ENCODE results near the gene KRTAP9-1.
"Not testable (repeated sequence)": the region's sequence is repeated elsewhere in the genome, so short reads cannot be mapped to it uniquely, and the experiment has no call there.

KRTAP9-1 gene

GRCh38 chr17:41185001-41185400 lies 4.7 kb upstream of the KRTAP9-1 start:
- Histone ChIP-seq H3K36me3 (ENCODE audit: control insufficient read depth, insufficient read depth, low read length) (no peaks in the 10 kb centered on the region), H3K27me3 (ENCODE audit: control insufficient read depth, insufficient read depth, low read length) (no peaks in the 10 kb centered on the region), H3K9me3 (ENCODE audit: control insufficient read depth, insufficient read depth, low read length) (no peaks in the 10 kb centered on the region), H3K4me3 (ENCODE audit: low read depth, low read length) (no peak overlapping the region), H3K9ac (ENCODE audit: low read depth, low read length) (no peak overlapping the region), H3K4me1 (ENCODE audit: control insufficient read depth, insufficient read depth, low read length) (no peaks in the 10 kb centered on the region)

DNA sequence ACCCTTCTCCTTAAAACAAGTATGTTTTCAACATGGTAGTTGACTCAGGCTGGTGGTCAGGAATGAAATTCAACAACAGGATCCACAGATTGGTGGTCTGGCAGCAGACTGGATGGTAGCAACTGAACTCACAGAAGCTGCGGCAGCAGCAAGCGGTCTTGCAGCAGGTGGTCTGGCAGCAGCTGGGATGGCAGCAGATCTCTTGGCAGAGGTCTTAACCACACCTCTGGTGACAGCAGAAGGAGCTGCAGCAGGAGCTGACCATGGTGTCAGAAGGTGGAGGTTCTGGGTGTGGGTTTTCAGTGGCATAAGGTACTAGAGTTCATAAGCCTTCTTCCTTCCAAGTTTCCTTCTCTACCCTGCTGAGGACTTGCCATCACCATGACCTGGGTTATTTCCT lies 2.8 kb upstream of the KRTAP9-1 start:
- Histone ChIP-seq H3K4me1 (ENCODE audit: control insufficient read depth, insufficient read depth, low read length) (no peaks in the 10 kb centered on the region), H3K9ac (ENCODE audit: low read depth, low read length) (no peak overlapping the region), H3K4me3 (ENCODE audit: low read depth, low read length) (no peak overlapping the region), H3K9me3 (ENCODE audit: control insufficient read depth, insufficient read depth, low read length) (no peaks in the 10 kb centered on the region), H3K36me3 (ENCODE audit: control insufficient read depth, insufficient read depth, low read length) (no peaks in the 10 kb centered on the region), H3K27me3 (ENCODE audit: control insufficient read depth, insufficient read depth, low read length) (no peaks in the 10 kb centered on the region)

DNA sequence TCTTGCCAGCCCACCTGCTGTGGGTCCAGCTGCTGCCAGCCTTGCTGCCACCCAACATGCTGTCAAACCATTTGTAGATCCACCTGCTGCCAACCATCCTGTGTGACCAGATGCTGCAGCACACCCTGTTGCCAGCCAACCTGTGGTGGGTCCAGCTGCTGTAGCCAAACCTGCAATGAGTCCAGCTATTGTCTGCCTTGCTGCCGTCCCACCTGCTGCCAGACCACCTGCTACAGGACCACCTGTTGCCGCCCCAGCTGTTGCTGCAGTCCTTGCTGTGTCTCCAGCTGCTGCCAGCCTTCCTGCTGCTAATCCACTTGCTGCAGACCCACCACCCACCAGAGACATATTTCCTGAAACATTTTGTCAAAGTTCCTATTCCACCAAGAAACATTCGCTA lies 641 bp downstream of the KRTAP9-1 start:
- Histone ChIP-seq H3K27me3 (ENCODE audit: control insufficient read depth, insufficient read depth, low read length) (no peaks in the 10 kb centered on the region), H3K9ac (ENCODE audit: low read depth, low read length) (no peak overlapping the region), H3K4me1 (ENCODE audit: control insufficient read depth, insufficient read depth, low read length) (no peaks in the 10 kb centered on the region), H3K36me3 (ENCODE audit: control insufficient read depth, insufficient read depth, low read length) (no peaks in the 10 kb centered on the region), H3K4me3 (ENCODE audit: low read depth, low read length) (no peak overlapping the region), H3K9me3 (ENCODE audit: control insufficient read depth, insufficient read depth, low read length) (no peaks in the 10 kb centered on the region)

DNA sequence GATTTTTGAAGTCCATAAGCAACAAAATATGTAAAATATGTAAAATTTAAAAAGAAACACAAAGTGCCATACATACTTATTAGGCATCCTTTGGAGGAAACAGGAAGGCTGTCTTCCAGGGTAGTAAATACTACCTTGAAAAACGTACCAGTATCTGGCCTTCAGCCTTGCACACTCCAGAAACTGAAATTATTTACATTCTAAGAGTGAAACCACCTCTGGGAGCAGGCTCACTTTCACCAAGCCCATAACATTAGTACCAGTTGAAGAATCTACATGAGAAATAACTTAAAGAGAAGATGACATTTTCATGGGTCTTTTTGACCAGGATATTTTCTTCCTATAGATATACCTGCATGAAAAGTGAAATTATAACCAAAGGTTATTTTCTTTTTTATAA lies 6.4 kb downstream of the KRTAP9-1 start:
- Histone ChIP-seq H3K9me3 (ENCODE audit: control insufficient read depth, insufficient read depth, low read length) (no peaks in the 10 kb centered on the region), H3K9ac (ENCODE audit: low read depth, low read length) (no peak overlapping the region), H3K4me3 (ENCODE audit: low read depth, low read length) (no peak overlapping the region), H3K27me3 (ENCODE audit: control insufficient read depth, insufficient read depth, low read length) (no peaks in the 10 kb centered on the region), H3K36me3 (ENCODE audit: control insufficient read depth, insufficient read depth, low read length) (no peaks in the 10 kb centered on the region), H3K4me1 (ENCODE audit: control insufficient read depth, insufficient read depth, low read length) (no peaks in the 10 kb centered on the region)

GRCh38 chr17:41199421-41200078 lies 9.9 kb downstream of the KRTAP9-1 start:
- no peaks in the 10 kb centered on the region for H3K27me3 ChIP-seq (ENCODE audit: control insufficient read depth, insufficient read depth, low read length)
- no peak overlapping the region for H3K4me3 ChIP-seq (ENCODE audit: low read depth, low read length)
- no peaks in the 10 kb centered on the region for H3K4me1 ChIP-seq (ENCODE audit: control insufficient read depth, insufficient read depth, low read length)
- H3K9ac ChIP-seq (ENCODE audit: low read depth, low read length) = no peak overlapping the region
- no peaks in the 10 kb centered on the region for H3K9me3 ChIP-seq (ENCODE audit: control insufficient read depth, insufficient read depth, low read length)
- H3K36me3 ChIP-seq (ENCODE audit: control insufficient read depth, insufficient read depth, low read length) = no peaks in the 10 kb centered on the region

- no peak overlapping the region for H3K4me3 ChIP-seq (ENCODE audit: low read depth, low read length)
- no peaks in the 10 kb centered on the region for H3K27me3 ChIP-seq (ENCODE audit: control insufficient read depth, insufficient read depth, low read length)
- peaks cover 5% of the 10 kb centered on the region for H3K9me3 ChIP-seq (ENCODE audit: control insufficient read depth, insufficient read depth, low read length)
- H3K9ac ChIP-seq (ENCODE audit: low read depth, low read length) = no peak overlapping the region
- H3K36me3 ChIP-seq (ENCODE audit: control insufficient read depth, insufficient read depth, low read length) = no peaks in the 10 kb centered on the region
- H3K4me1 ChIP-seq (ENCODE audit: control insufficient read depth, insufficient read depth, low read length) = no peaks in the 10 kb centered on the region
Observed at GRCh38 chr17:41211845-41212466, 22.3 kb downstream of the KRTAP9-1 start.

DNA sequence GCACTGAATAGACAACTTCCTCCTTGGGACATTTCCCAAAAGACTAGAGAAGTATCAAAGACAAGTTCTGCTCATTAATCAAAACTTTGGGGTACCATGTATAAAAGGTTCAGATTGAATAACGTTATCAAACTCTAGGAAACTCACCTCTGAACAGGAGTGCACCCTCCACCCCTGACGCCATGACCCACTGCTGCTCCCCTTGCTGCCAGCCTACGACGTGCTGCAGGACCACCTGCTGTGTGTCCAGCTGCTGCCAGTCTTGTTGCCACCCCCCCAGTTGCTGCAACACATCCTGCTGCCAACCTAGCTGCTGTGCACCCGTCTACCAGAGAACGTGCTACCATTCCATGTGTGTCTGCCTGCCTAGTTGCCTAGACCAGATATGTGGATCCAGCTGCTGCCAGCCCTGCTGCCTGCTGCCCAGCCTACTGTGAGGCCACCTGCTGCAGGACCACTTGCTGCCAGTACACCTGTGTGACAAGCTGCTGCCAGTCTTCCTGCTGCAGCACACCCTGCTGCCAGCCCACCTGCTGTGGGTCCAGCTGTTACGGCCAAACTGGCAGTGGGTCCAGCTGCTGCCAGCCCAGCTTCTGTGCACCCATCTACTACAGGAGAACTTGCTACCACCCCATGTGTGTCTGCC lies 23.0 kb downstream of the KRTAP9-1 start:
- Histone ChIP-seq H3K36me3 (ENCODE audit: control insufficient read depth, insufficient read depth, low read length) (no peaks in the 10 kb centered on the region), H3K27me3 (ENCODE audit: control insufficient read depth, insufficient read depth, low read length) (no peaks in the 10 kb centered on the region), H3K4me1 (ENCODE audit: control insufficient read depth, insufficient read depth, low read length) (no peaks in the 10 kb centered on the region), H3K9me3 (ENCODE audit: control insufficient read depth, insufficient read depth, low read length) (no peaks in the 10 kb centered on the region), H3K4me3 (ENCODE audit: low read depth, low read length) (no peak overlapping the region), H3K9ac (ENCODE audit: low read depth, low read length) (no peak overlapping the region)

GRCh38 chr17:41215681-41216080 lies 26.0 kb downstream of the KRTAP9-1 start:
- Histone ChIP-seq H3K9me3 (ENCODE audit: control insufficient read depth, insufficient read depth, low read length) (no peaks in the 10 kb centered on the region), H3K4me1 (ENCODE audit: control insufficient read depth, insufficient read depth, low read length) (no peaks in the 10 kb centered on the region), H3K4me3 (ENCODE audit: low read depth, low read length) (no peak overlapping the region), H3K36me3 (ENCODE audit: control insufficient read depth, insufficient read depth, low read length) (no peaks in the 10 kb centered on the region), H3K9ac (ENCODE audit: low read depth, low read length) (no peak overlapping the region), H3K27me3 (ENCODE audit: control insufficient read depth, insufficient read depth, low read length) (no peaks in the 10 kb centered on the region)

- Histone ChIP-seq H3K9ac (ENCODE audit: low read depth, low read length) (no peak overlapping the region), H3K36me3 (ENCODE audit: control insufficient read depth, insufficient read depth, low read length) (no peaks in the 10 kb centered on the region), H3K27me3 (ENCODE audit: control insufficient read depth, insufficient read depth, low read length) (no peaks in the 10 kb centered on the region), H3K4me1 (ENCODE audit: control insufficient read depth, insufficient read depth, low read length) (no peaks in the 10 kb centered on the region), H3K9me3 (ENCODE audit: control insufficient read depth, insufficient read depth, low read length) (no peaks in the 10 kb centered on the region), H3K4me3 (ENCODE audit: low read depth, low read length) (no peak overlapping the region)
Observed at GRCh38 chr17:41223821-41224220, 34.1 kb downstream of the KRTAP9-1 start.

DNA sequence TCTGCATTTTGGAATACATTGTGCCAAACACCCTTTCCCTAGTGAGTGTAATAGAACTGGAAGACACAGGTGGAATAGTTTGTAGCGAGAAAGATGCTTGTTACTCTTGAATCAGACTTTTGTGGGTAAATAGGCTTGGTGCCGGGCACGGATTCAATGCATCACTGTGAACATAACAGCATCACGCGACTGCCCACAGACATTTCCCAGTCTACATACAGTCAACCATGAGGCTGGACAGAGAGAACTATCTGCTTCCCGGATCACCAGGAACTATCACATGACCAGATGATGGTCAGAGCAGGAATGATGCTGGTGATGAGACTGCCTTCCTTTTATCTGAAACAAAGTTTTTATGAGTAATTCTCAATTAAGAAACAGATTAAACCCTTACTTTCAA lies 36.4 kb downstream of the KRTAP9-1 start:
- Histone ChIP-seq H3K27me3 (ENCODE audit: control insufficient read depth, insufficient read depth, low read length) (no peaks in the 10 kb centered on the region), H3K9ac (ENCODE audit: low read depth, low read length) (no peak overlapping the region), H3K4me1 (ENCODE audit: control insufficient read depth, insufficient read depth, low read length) (no peaks in the 10 kb centered on the region), H3K9me3 (ENCODE audit: control insufficient read depth, insufficient read depth, low read length) (no peaks in the 10 kb centered on the region), H3K4me3 (ENCODE audit: low read depth, low read length) (no peak overlapping the region), H3K36me3 (ENCODE audit: control insufficient read depth, insufficient read depth, low read length) (no peaks in the 10 kb centered on the region)

GRCh38 chr17:41226598-41227095 lies 37.0 kb downstream of the KRTAP9-1 start, which contains the start of gene KRTAP9-2:
Gene KRTAP9-2, plus strand, starts transcription at chr17:41226648. Its CDS starts 7 bp downstream, at chr17:41226655.
- H3K9me3 ChIP-seq (ENCODE audit: control insufficient read depth, insufficient read depth, low read length); H3K9ac ChIP-seq (ENCODE audit: low read depth, low read length); H3K36me3 ChIP-seq (ENCODE audit: control insufficient read depth, insufficient read depth, low read length); H3K4me1 ChIP-seq (ENCODE audit: control insufficient read depth, insufficient read depth, low read length); H3K4me3 ChIP-seq (ENCODE audit: low read depth, low read length); H3K27me3 ChIP-seq (ENCODE audit: control insufficient read depth, insufficient read depth, low read length): not testable (repeated sequence)

DNA sequence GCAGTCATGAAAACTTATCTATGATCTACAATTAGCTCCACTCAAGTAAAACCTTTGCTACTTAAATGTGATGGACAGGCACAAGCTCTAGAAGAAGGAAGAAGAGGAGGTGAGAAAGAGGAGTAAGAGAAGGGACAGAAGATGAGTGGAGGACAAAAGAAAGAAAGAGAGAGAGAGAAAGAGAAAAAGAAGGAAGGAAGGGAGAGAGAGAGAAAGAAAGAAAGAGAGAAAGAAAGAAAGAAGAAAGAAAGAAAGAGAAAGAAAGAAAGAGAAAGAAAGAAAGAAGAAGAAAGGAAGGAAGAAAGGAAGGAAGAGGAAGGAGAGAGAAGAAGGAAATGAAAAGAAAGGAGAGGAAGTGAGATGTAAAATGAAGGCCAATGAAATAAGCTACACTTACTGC lies 40.4 kb downstream of the KRTAP9-1 start:
- Histone ChIP-seq H3K36me3 (ENCODE audit: control insufficient read depth, insufficient read depth, low read length) (no peaks in the 10 kb centered on the region), H3K4me3 (ENCODE audit: low read depth, low read length) (no peak overlapping the region), H3K9ac (ENCODE audit: low read depth, low read length) (no peak overlapping the region), H3K27me3 (ENCODE audit: control insufficient read depth, insufficient read depth, low read length) (no peaks in the 10 kb centered on the region), H3K9me3 (ENCODE audit: control insufficient read depth, insufficient read depth, low read length) (no peaks in the 10 kb centered on the region), H3K4me1 (ENCODE audit: control insufficient read depth, insufficient read depth, low read length) (no peaks in the 10 kb centered on the region)
